BE2C (cell line): ENCODE measurements around the gene ARHGAP22.
A peak's percentile ranks its signal among the peaks of the same experiment; 100 is the strongest.

Experiments used
- DNase-seq: peaks from one replicate; pipeline ENCODE4 v3.0.0-alpha.2; 2020
- H3K27me3 ChIP-seq: fragments of 250-450 bp; sonication (Bioruptor Pico); 2 replicates; pipeline ENCODE4 v1.5.1; 2020; ENCODE audit warnings: mild to moderate bottlenecking
- H3K36me3 ChIP-seq: fragments of 250-450 bp; sonication (Bioruptor Pico); 2 replicates; pipeline ENCODE4 v1.5.1; 2020; ENCODE audit warnings: mild to moderate bottlenecking
- H3K4me1 ChIP-seq: fragments of 250-450 bp; sonication (Bioruptor Pico); 2 replicates; pipeline ENCODE4 v1.5.1; 2020
- H3K4me3 ChIP-seq: 2 replicates; pipeline ENCODE4 v1.5.1; 2011; ENCODE audit warnings: low read depth, low read length
- H3K9me3 ChIP-seq: fragments of 250-450 bp; sonication (Bioruptor Pico); 2 replicates; pipeline ENCODE4 v1.5.1; 2020
- TF ChIP-seq, protein P1 (sequence below): IDR thresholded peaks from 2 replicates; pipeline ENCODE4 v1.5.1; 2012; ENCODE audit warnings: mild to moderate bottlenecking, low read depth, low read length

The ARHGAP22 gene

GRCh38 chr10:48514916-48515315, 90.0 kb downstream of the ARHGAP22 start:
- TF ChIP-seq, protein P1, sequence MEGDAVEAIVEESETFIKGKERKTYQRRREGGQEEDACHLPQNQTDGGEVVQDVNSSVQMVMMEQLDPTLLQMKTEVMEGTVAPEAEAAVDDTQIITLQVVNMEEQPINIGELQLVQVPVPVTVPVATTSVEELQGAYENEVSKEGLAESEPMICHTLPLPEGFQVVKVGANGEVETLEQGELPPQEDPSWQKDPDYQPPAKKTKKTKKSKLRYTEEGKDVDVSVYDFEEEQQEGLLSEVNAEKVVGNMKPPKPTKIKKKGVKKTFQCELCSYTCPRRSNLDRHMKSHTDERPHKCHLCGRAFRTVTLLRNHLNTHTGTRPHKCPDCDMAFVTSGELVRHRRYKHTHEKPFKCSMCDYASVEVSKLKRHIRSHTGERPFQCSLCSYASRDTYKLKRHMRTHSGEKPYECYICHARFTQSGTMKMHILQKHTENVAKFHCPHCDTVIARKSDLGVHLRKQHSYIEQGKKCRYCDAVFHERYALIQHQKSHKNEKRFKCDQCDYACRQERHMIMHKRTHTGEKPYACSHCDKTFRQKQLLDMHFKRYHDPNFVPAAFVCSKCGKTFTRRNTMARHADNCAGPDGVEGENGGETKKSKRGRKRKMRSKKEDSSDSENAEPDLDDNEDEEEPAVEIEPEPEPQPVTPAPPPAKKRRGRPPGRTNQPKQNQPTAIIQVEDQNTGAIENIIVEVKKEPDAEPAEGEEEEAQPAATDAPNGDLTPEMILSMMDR = no peak
- H3K4me3 ChIP-seq = no peak overlapping the region
- no peaks in the 10 kb centered on the region for H3K9me3 ChIP-seq
- DNase-seq = no peak
- H3K4me1 ChIP-seq = no peaks in the 10 kb centered on the region
- H3K27me3 ChIP-seq = no peaks in the 10 kb centered on the region
- H3K36me3 ChIP-seq = no peaks in the 10 kb centered on the region

DNA sequence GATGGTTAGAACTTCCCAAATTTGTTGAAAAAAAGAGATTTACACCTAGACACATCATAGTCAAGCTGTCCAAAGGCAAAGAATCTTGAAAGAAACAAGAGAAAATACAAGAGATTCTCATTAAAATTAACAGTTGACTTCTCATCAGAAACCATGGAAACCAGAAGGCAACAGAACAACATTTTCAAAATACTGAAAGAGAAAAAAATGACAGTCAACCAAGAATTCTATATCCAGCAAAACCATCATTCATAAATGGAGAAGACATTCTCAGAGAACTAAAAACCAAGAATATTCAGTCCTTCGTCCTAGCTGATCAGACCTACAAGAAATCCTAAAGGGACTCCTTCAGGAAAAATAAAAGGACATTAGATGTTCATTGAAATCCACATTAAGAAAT, 90.6 kb downstream of the ARHGAP22 start:
- H3K9me3 ChIP-seq = no peaks in the 10 kb centered on the region
- H3K4me1 ChIP-seq = no peaks in the 10 kb centered on the region
- TF ChIP-seq, protein P1 = no peak
- no peaks in the 10 kb centered on the region for H3K36me3 ChIP-seq
- H3K4me3 ChIP-seq = no peak overlapping the region
- no peak for DNase-seq
- H3K27me3 ChIP-seq = no peaks in the 10 kb centered on the region

GRCh38 chr10:48512861-48513260, 92.0 kb downstream of the ARHGAP22 start:
- H3K4me1 ChIP-seq = no peaks in the 10 kb centered on the region
- TF ChIP-seq, protein P1 = no peak
- H3K4me3 ChIP-seq = no peak overlapping the region
- DNase-seq = no peak
- H3K36me3 ChIP-seq = no peaks in the 10 kb centered on the region
- no peaks in the 10 kb centered on the region for H3K9me3 ChIP-seq
- H3K27me3 ChIP-seq = no peaks in the 10 kb centered on the region

DNA sequence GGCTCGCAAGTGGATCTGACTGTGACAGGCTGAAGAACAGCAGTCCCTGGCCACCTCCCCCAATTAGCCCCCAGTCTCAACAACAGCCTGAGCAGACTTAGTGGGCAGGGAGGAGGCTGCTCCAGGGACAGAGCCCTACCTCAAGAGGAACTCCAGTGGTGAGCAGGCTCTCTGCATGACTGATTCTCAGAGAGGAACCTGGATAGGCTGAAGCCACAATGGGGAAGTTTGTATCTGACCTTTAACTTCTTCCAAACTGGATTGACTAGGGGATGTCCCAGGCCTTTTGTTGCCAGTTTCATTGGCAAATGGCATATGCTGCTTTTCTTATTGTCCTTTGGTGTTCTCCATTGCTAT, 93.0 kb downstream of the ARHGAP22 start:
- Histone ChIP-seq H3K4me1 (no peaks in the 10 kb centered on the region), H3K9me3 (no peaks in the 10 kb centered on the region), H3K27me3 (no peaks in the 10 kb centered on the region), H3K36me3 (no peaks in the 10 kb centered on the region), H3K4me3 (no peak overlapping the region)
- TF ChIP-seq, protein P1 = no peak
- no peak for DNase-seq

DNA sequence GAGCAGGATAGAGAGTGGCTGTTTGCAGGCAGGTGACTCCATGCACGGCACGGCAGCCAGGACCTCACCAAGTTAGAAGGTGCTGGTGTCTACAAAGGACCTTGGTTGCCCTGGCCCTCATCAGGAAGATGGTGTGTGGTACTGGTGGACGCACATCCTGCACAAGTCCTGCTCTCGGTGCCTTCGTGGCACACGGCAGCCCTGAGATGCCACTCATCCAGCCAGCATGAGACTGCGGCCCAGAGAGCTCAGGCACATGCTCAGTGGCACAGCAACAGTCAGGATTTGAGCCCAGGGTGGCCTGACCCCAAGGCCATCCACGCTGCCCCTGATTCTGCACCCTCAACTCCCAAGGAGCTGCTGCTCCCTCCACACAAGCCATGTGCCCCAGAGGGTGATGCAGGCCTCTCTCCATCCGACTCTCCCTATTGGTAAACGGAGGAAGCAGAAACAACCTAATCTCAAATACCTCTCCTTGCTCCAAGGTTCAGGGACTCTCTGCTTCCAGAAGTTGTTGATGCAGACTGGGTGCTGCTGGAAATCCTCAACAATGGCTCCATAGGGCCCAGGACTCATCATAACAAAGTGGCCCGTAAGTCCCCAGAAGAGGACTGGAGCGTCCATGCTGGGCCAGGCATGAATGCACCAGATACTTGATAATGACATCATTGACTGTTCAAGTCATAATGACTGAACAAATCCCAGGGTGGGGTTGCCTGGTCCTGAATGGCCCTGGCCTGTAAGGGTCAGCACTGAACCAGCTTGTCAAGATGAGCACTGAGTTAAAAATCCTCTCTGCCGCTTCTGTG, 93.6 kb downstream of the ARHGAP22 start:
- Histone ChIP-seq H3K4me1 (no peaks in the 10 kb centered on the region), H3K9me3 (no peaks in the 10 kb centered on the region), H3K36me3 (no peaks in the 10 kb centered on the region), H3K27me3 (no peaks in the 10 kb centered on the region), H3K4me3 (no peak overlapping the region)
- DNase-seq = no peak
- TF ChIP-seq, protein P1 = no peak

GRCh38 chr10:48509974-48510692, 94.7 kb downstream of the ARHGAP22 start:
- no peak overlapping the region for H3K4me3 ChIP-seq
- no peaks in the 10 kb centered on the region for H3K36me3 ChIP-seq
- DNase-seq = peak; percentile 44
- TF ChIP-seq, protein P1 = peak; percentile 55
- H3K4me1 ChIP-seq = no peaks in the 10 kb centered on the region
- H3K27me3 ChIP-seq = no peaks in the 10 kb centered on the region
- H3K9me3 ChIP-seq = no peaks in the 10 kb centered on the region
